PC-3 (cell line): ENCODE data around the gene GFM1. TPM values are rescaled to one million over a fixed set of nuclear protein-coding genes. Genes with fewer than 3 reads are reported as not detected.

ENCODE experiments used
- ATAC-seq: fragments of 200-7000 bp; cut with Tn5 transposase; 2 replicates; pipeline ENCODE4 v1.9.1; 2020; ENCODE audit warnings: mild to moderate bottlenecking, moderate library complexity
- BruUV-seq: library from RNA; stranded (reverse); fragments of 400-500 nt; replicated peaks from 2 replicates; lab custom pipeline; 2021; lab: Mats Ljungman, UMichigan
- CTCF ChIA-PET: fragments of 300-600 bp; sonication (Branson Sonifier 250); formaldehyde crosslinking; loops from one replicate; lab custom pipeline; 2022; ENCODE audit warnings: antibody characterized with exemption; lab: Charles Lee
- POLR2A ChIA-PET: fragments of 300-600 bp; sonication (Branson Sonifier 250); formaldehyde crosslinking; loops from one replicate; lab custom pipeline; 2022; ENCODE audit warnings: antibody characterized with exemption; ENCODE audit not compliant: unreplicated experiment; lab: Charles Lee
- DNase-seq: peaks from one replicate; pipeline ENCODE4 v3.0.0-alpha.2; 2015
- H2AFZ ChIP-seq: fragments of 300-600 bp; sonication (generic); 2 replicates; pipeline ENCODE4 v1.6.0; 2016; ENCODE audit warnings: antibody characterized with exemption, low read length
- H3F3A ChIP-seq: fragments of 300-600 bp; sonication (generic); one replicate; pipeline ENCODE4 v1.6.0; 2017; ENCODE audit warnings: antibody characterized with exemption, low read length, control low read depth, mild to moderate bottlenecking; ENCODE audit not compliant: unreplicated experiment
- H3K27ac ChIP-seq: fragments of 300-600 bp; sonication (generic); 2 replicates; pipeline ENCODE4 v1.5.1; 2016; ENCODE audit warnings: mild to moderate bottlenecking, low read length
- H3K27me3 ChIP-seq: fragments of 300-600 bp; sonication (generic); 2 replicates; pipeline ENCODE4 v1.6.1; 2016; ENCODE audit warnings: low read length, mixed read lengths
- H3K36me3 ChIP-seq: fragments of 300-600 bp; sonication (generic); 2 replicates; pipeline ENCODE4 v1.6.1; 2016; ENCODE audit warnings: low read depth, mixed run types, low read length, mixed read lengths
- H3K4me1 ChIP-seq: fragments of 300-600 bp; sonication (generic); 2 replicates; pipeline ENCODE4 v1.5.1; 2016; ENCODE audit warnings: low read length; ENCODE audit not compliant: insufficient read depth
- H3K4me2 ChIP-seq: fragments of 300-600 bp; sonication (generic); 2 replicates; pipeline ENCODE4 v1.6.0; 2016; ENCODE audit warnings: low read length
- H3K4me3 ChIP-seq: fragments of 300-600 bp; sonication (generic); 2 replicates; pipeline ENCODE4 v1.5.1; 2016; ENCODE audit warnings: mild to moderate bottlenecking, low read length, mixed read lengths
- H3K79me2 ChIP-seq: fragments of 300-600 bp; sonication (generic); 2 replicates; pipeline ENCODE4 v1.6.1; 2017; ENCODE audit warnings: low read length, mixed read lengths
- H3K9ac ChIP-seq: fragments of 300-600 bp; sonication (generic); 2 replicates; pipeline ENCODE4 v1.6.0; 2016; ENCODE audit warnings: mild to moderate bottlenecking, low read length
- H3K9me2 ChIP-seq: fragments of 300-600 bp; sonication (generic); replicated peaks from 2 replicates; pipeline ENCODE4 v1.6.1; 2016; ENCODE audit warnings: mixed run types, low read length, mixed read lengths
- H3K9me3 ChIP-seq: fragments of 300-600 bp; sonication (generic); 2 replicates; pipeline ENCODE4 v1.6.1; 2016; ENCODE audit warnings: low read length, mixed read lengths
- H4K20me1 ChIP-seq: fragments of 300-600 bp; sonication (generic); 2 replicates; pipeline ENCODE4 v1.6.1; 2016; ENCODE audit warnings: low read length, mixed read lengths
- EZH2 ChIP-seq: fragments of 300-600 bp; sonication (generic); IDR thresholded peaks from one replicate; pipeline ENCODE4 v1.6.1; 2017; ENCODE audit warnings: antibody characterized with exemption, mild to moderate bottlenecking, low read length; ENCODE audit not compliant: unreplicated experiment
- EZH2phosphoT487 ChIP-seq: fragments of 300-600 bp; sonication (generic); IDR thresholded peaks from 2 replicates; pipeline ENCODE4 v1.6.1; 2018; ENCODE audit warnings: mild to moderate bottlenecking, antibody characterized with exemption, low read length, borderline replicate concordance
- intact Hi-C: fragments of 100-400 bp; cut with micrococcal nuclease; formaldehyde crosslinking; loops from 2 replicates; pipeline ENCODE4 v1.9.0; 2023
- total RNA-seq: library from RNA; depleted of rRNA; stranded (reverse); fragments of >200 nt; gene quantifications from 2 replicates; pipeline ENCODE4 v1.2.3, GENCODE V29; 2014
- TF ChIP-seq, protein P1 (sequence below): fragments of 300-600 bp; sonication (generic); conservative IDR thresholded peaks from 2 replicates; pipeline ENCODE4 v1.5.1; 2017; ENCODE audit warnings: antibody characterized with exemption, low read depth, mild to moderate bottlenecking, low read length

The GFM1 gene
- total RNA-seq, 1 experiment from 2014 or later = 37.5 TPM

DNA sequence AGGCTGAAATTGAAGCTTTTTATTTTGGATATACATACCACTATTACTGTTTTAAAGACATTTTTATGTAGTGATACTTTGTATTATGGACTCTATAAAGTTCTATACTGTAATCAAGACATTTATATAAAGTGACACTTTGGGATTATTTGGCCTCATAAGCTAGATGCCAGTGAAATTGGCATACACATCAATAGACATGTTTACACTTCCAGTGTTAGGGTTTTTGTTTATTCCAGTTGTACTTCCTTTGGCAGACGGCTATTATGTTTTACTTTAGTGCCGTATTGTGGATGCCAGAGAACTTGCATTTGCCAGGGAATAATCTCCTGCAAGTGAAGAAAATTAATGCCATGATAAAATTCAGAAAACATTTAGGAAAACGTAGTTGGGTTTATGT is 22.1 kb downstream of the GFM1 start:
- Histone ChIP-seq H3K9me3 (no peaks in the 10 kb centered on the region), H2AFZ (no peak overlapping the region), H3K79me2 (peaks cover 44% of the 10 kb centered on the region), H3K4me2 (no peak overlapping the region), H4K20me1 (no peaks in the 10 kb centered on the region), H3K4me3 (no peak overlapping the region), H3K36me3 (peaks cover 79% of the 10 kb centered on the region), H3K9me2 (no peaks in the 10 kb centered on the region), H3K9ac (no peak overlapping the region), H3F3A (no peaks in the 10 kb centered on the region), H3K27ac (no peak overlapping the region), H3K4me1 (0 out of 2 replicates have a peak, but pooled peaks cover 5% of the 10 kb centered on the region), H3K27me3 (no peaks in the 10 kb centered on the region)
- POLR2A ChIA-PET = no interaction called here
- no TSS peak for BruUV-seq
- DNase-seq (no peak), ATAC-seq (no peak)
- CTCF ChIA-PET = no interaction called here
- TF ChIP-seq, protein P1, sequence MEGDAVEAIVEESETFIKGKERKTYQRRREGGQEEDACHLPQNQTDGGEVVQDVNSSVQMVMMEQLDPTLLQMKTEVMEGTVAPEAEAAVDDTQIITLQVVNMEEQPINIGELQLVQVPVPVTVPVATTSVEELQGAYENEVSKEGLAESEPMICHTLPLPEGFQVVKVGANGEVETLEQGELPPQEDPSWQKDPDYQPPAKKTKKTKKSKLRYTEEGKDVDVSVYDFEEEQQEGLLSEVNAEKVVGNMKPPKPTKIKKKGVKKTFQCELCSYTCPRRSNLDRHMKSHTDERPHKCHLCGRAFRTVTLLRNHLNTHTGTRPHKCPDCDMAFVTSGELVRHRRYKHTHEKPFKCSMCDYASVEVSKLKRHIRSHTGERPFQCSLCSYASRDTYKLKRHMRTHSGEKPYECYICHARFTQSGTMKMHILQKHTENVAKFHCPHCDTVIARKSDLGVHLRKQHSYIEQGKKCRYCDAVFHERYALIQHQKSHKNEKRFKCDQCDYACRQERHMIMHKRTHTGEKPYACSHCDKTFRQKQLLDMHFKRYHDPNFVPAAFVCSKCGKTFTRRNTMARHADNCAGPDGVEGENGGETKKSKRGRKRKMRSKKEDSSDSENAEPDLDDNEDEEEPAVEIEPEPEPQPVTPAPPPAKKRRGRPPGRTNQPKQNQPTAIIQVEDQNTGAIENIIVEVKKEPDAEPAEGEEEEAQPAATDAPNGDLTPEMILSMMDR = no peak
- no peak for TF ChIP-seq EZH2
- no peak for TF ChIP-seq EZH2phosphoT487
- intact Hi-C loops = no loop called here

DNA sequence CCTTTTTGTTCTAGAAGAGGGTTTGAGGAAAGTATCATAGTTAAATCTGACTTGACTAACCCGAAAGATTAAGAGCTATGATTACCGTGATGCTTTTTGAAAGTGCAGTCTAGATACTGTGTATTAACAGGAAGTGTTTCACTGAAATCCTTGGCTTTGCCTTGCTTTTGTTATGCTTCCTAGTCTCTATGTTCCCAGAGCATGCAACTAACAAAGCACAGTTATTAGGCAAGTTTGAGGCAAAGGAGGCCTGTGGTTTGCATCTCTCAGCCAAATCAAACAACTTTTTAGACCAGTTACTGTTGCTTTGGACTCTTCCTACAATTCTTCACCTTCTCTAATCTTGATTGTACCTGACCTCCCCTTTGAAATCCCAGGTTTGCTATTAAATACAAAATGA is 24.2 kb downstream of the GFM1 start:
- ATAC-seq (no peak), DNase-seq (peak; percentile 14)
- Histone ChIP-seq H3F3A (no peaks in the 10 kb centered on the region), H4K20me1 (no peaks in the 10 kb centered on the region), H3K9me2 (no peaks in the 10 kb centered on the region), H3K4me1 (peaks cover 11% of the 10 kb centered on the region), H3K36me3 (peaks cover 69% of the 10 kb centered on the region), H3K27me3 (no peaks in the 10 kb centered on the region), H3K4me3 (peak overlapping the region; percentile 75), H2AFZ (no peak overlapping the region), H3K9me3 (no peaks in the 10 kb centered on the region), H3K79me2 (peaks cover 55% of the 10 kb centered on the region), H3K9ac (peak overlapping the region; percentile 99), H3K4me2 (peak overlapping the region; percentile 82), H3K27ac (peak overlapping the region; percentile 94)
- CTCF ChIA-PET = interaction anchor here (1.1 kb wide), 1 partner anchor 9 kb away, joined by 4 read pairs; no protein-coding TSS in a partner anchor
- TF ChIP-seq, protein P1 = no peak
- TF ChIP-seq EZH2phosphoT487 (no peak), EZH2 (no peak)
- intact Hi-C loops = no loop called here
- no TSS peak for BruUV-seq
- POLR2A ChIA-PET = no interaction called here

DNA sequence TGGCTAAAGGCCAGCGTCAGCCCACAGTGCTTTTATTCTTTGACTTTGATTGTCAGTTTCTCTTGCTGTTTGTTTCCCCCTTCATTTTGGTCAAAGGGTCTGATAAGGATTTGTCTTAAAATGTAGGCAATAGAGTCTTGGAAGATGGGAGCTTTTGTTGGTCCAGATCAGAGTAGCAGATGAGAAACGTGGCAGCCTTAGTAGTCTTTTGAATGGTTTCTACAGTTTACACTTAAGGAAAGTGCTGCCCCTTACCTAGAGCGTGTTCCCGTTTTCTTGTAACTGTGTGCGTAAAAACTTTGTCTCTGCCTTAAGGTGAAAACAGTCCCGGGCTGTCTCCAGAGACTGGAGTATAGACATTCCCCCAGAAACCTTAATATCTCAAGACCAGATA is 27.5 kb downstream of the GFM1 start:
- peak overlapping the region; percentile 75 for H3K4me3 ChIP-seq
- intact Hi-C loops = loop anchor here (1.0 kb wide), 3 partner anchors 51 to 119 kb away; no protein-coding TSS in a partner anchor
- H3F3A ChIP-seq = no peaks in the 10 kb centered on the region
- H3K9me3 ChIP-seq = no peaks in the 10 kb centered on the region
- peak overlapping the region; percentile 82 for H3K4me2 ChIP-seq
- POLR2A ChIA-PET = interaction anchor here (1.0 kb wide), 1 partner anchor 51 kb away, joined by 7 read pairs; no protein-coding TSS in a partner anchor
- H2AFZ ChIP-seq = no peak overlapping the region
- H3K27me3 ChIP-seq = no peaks in the 10 kb centered on the region
- no peaks in the 10 kb centered on the region for H3K9me2 ChIP-seq
- no TSS peak for BruUV-seq
- CTCF ChIA-PET = interaction anchor here (0.6 to 1.1 kb wide), 3 partner anchors 27 to 51 kb away, joined by 3 to 6 read pairs (median 5); partner anchors contain the start of gene GFM1
- H3K79me2 ChIP-seq = peaks cover 55% of the 10 kb centered on the region
- DNase-seq (peak; percentile 17), ATAC-seq (no peak)
- H3K4me1 ChIP-seq = peaks cover 11% of the 10 kb centered on the region
- H3K36me3 ChIP-seq = peaks cover 44% of the 10 kb centered on the region
- H4K20me1 ChIP-seq = no peaks in the 10 kb centered on the region
- H3K9ac ChIP-seq = peak overlapping the region; percentile 99
- TF ChIP-seq EZH2phosphoT487 (no peak), EZH2 (no peak)
- TF ChIP-seq, protein P1 = no peak
- H3K27ac ChIP-seq = peak overlapping the region; percentile 94
